GM18499 (cell line): ENCODE data around the gene ANKRD33B.
"Not testable (repeated sequence)": the region's sequence is repeated elsewhere in the genome, so short reads cannot be mapped to it uniquely, and the experiment has no call there.

Source experiments
- ATAC-seq: cut with Tn5 transposase; IDR thresholded peaks from one replicate; pipeline ENCODE4 v1.9.1; 2021; ENCODE audit warnings: moderate number of reproducible peaks; ENCODE audit not compliant: insufficient read depth, unreplicated experiment

Gene ANKRD33B

GRCh38 chr5:10610058-10610457, 46.2 kb downstream of the ANKRD33B start:
- no peak for ATAC-seq

- ATAC-seq = no peak
These were observed 47.4 kb downstream of the ANKRD33B start for GRCh38 chr5:10611290-10611689.

GRCh38 chr5:10612251-10612650, 48.4 kb downstream of the ANKRD33B start:
- ATAC-seq = no peak

GRCh38 chr5:10615693-10616092, 51.8 kb downstream of the ANKRD33B start:
- no peak for ATAC-seq

- ATAC-seq = no peak
These were observed 53.2 kb downstream of the ANKRD33B start for GRCh38 chr5:10617103-10617502.

- no peak for ATAC-seq
These were observed 54.4 kb downstream of the ANKRD33B start for GRCh38 chr5:10618311-10618710.

- no peak for ATAC-seq
These were observed 55.8 kb downstream of the ANKRD33B start for GRCh38 chr5:10619649-10620048.

- no peak for ATAC-seq
These were observed 56.5 kb downstream of the ANKRD33B start for GRCh38 chr5:10620346-10620745.

- ATAC-seq = no peak
These were observed 58.0 kb downstream of the ANKRD33B start for GRCh38 chr5:10621832-10622231.

- ATAC-seq = no peak
These were observed 58.9 kb downstream of the ANKRD33B start for GRCh38 chr5:10622810-10623209.

GRCh38 chr5:10623305-10623910, 59.5 kb downstream of the ANKRD33B start:
- no peak for ATAC-seq

- ATAC-seq = no peak
These were observed 60.3 kb downstream of the ANKRD33B start for GRCh38 chr5:10624206-10624605.

GRCh38 chr5:10624679-10625078, 60.8 kb downstream of the ANKRD33B start:
- ATAC-seq = no peak

GRCh38 chr5:10625700-10626472, 62.0 kb downstream of the ANKRD33B start:
- no peak for ATAC-seq

- ATAC-seq = no peak
These were observed 62.7 kb downstream of the ANKRD33B start for GRCh38 chr5:10626473-10627013.

- ATAC-seq = no peak
These were observed 63.4 kb downstream of the ANKRD33B start for GRCh38 chr5:10627160-10627701.

- no peak for ATAC-seq
These were observed 64.7 kb downstream of the ANKRD33B start for GRCh38 chr5:10628601-10629000.

GRCh38 chr5:10629682-10630081, 65.8 kb downstream of the ANKRD33B start:
- no peak for ATAC-seq

GRCh38 chr5:10630126-10630525, 66.3 kb downstream of the ANKRD33B start:
- ATAC-seq = no peak

GRCh38 chr5:10630744-10631143, 66.9 kb downstream of the ANKRD33B start:
- not testable (repeated sequence) for ATAC-seq

GRCh38 chr5:10631316-10631996, 67.6 kb downstream of the ANKRD33B start:
- ATAC-seq = peak; percentile 2
